Heart left ventricle (tissue), 16 donors: ENCODE data around the gene LBX1. TPM values are rescaled to one million over a fixed set of nuclear protein-coding genes. Genes with fewer than 3 reads are reported as not detected.

Experiments used
- ATAC-seq, 4 donors: fragments of 200-7000 bp; cut with Tn5 transposase; one replicate each; pipeline ENCODE4 v1.9.1; 2020 to 2022; ENCODE audit warnings: moderate library complexity in 4 of 4, mild to moderate bottlenecking in 3 of 4, moderate number of reproducible peaks in 1 of 4
- DNase-seq, 5 donors: peaks; one replicate each; pipeline ENCODE4 v3.0.0-alpha.2; 2020
- H3K27ac ChIP-seq, 12 donors: fragments of 200-600 bp; sonication (generic) in 4 of 12; one replicate each; pipeline versions ENCODE4 v1.5.0 to v1.8.0; 2016 to 2022; ENCODE audit warnings: mild to moderate bottlenecking in 2 of 12
- H3K27me3 ChIP-seq, 9 donors: fragments of 200-600 bp; sonication (generic) in 2 of 9; one replicate each; pipeline versions ENCODE4 v1.5.1 to v1.8.0; 2016 to 2022; ENCODE audit warnings: mild to moderate bottlenecking in 3 of 9
- H3K36me3 ChIP-seq, 9 donors: fragments of 200-600 bp; sonication (generic) in 2 of 9; one replicate each; pipeline versions ENCODE4 v1.5.0 to v1.8.0; 2018 to 2022; ENCODE audit warnings: mild to moderate bottlenecking in 2 of 9
- H3K4me1 ChIP-seq, 12 donors: fragments of 200-600 bp; sonication (generic) in 4 of 12; one replicate each; pipeline versions ENCODE4 v1.5.0 to v1.8.0; 2016 to 2022; ENCODE audit warnings: mild to moderate bottlenecking in 3 of 12
- H3K4me3 ChIP-seq, 12 donors: fragments of 200-600 bp; sonication (generic) in 4 of 12; one replicate each; pipeline versions ENCODE4 v1.5.0 to v1.8.0; 2017 to 2022; ENCODE audit warnings: mild to moderate bottlenecking in 9 of 12, moderate library complexity in 4 of 12
- H3K9me3 ChIP-seq, 12 donors: fragments of 200-600 bp; sonication (generic) in 4 of 12; one replicate each; pipeline versions ENCODE4 v1.5.0 to v1.8.0; 2016 to 2022; ENCODE audit warnings: mild to moderate bottlenecking in 1 of 12
- CTCF ChIP-seq, 12 donors: fragments of 200-600 bp; sonication (generic) in 4 of 12; IDR thresholded peaks; one replicate each; pipeline versions ENCODE4 v1.5.0 to v1.8.0; 2018 to 2022; ENCODE audit warnings: antibody characterized with exemption in 12 of 12, mild to moderate bottlenecking in 5 of 12
- POLR2A ChIP-seq, 2 donors: fragments of 450-650 bp; IDR thresholded peaks; one replicate each; pipeline ENCODE4 v1.6.1; 2017; ENCODE audit warnings: antibody characterized with exemption in 2 of 2, mild to moderate bottlenecking in 2 of 2, moderate library complexity in 2 of 2
- WGBS, 4 donors: extraction: QIAGEN DNeasy Blood & Tissue Kit in 2 of 4; methylation state at CpG; one replicate each; pipeline versions ENCODE4 v1.1.5 to v1.1.7; 2013 to 2018; 5-methylcytosine and 5-hydroxymethylcytosine counted together
- intact Hi-C, 10 donors: fragments of 100-400 bp; cut with DNase I; formaldehyde crosslinking; loops; one replicate each; pipeline versions ENCODE4 v1.11.1 to v1.14.2; 2022
- polyA plus RNA-seq, 2 donors: library from polyadenylated mRNA; stranded (reverse); fragments of 200-250 nt; gene quantifications; one replicate each; pipeline ENCODE4 v1.2.3, GENCODE V29; 2013
- total RNA-seq, 9 donors: library from RNA; depleted of rRNA in 2 of 9; stranded (reverse); fragments of >200 nt in 2 of 9; fragmentation: NEBNext Ultra II Directional in 3 of 9; extraction: Animal tissue kit (Norgen Biotek cat#: 25700) in 3 of 9; gene quantifications; one replicate each; pipeline versions ENCODE4 v1.1.0 to v1.2.4, GENCODE V29; 2016 to 2023
- donor health status: ischemic (EF 13 %, LVEDD 7.1; RV severe dilation, severe dysfunction).
- donor health status: healthy with polysubstance abuse.
- donor health status: DM: no; HTN: yes; CAD: no.
- donor health status: DM: no; HTN: no; CAD: no.
- donor health status: ischemic (EF 25% LVEDD 6.9; RV normal size, moderate dysfunction).
- donor health status: ischemic (EF 25% LVEDD 5.7; RV mildly dilated, moderate dysfunction).
- donor health status: healthy.
- donor health status: DM: yes; HTN: yes; CAD: no.
- donor health status: ischemic (EF 35%, LVEDD 5.7; RV mildly dilated, moderate dysfunction).
- donor health status: nonischemic (EF 11% LVEDD 7.7; RV severe dilation, severe dysfunction).
- donor health status: DM: yes; HTN: yes; CAD: no.
- donor health status: PGD.
- donor health status: ischemic (EF 29% LVEDD 5.4; RV normal size, mild dysfunction).
- donor health status: nonischemic (EF 23%, LVEDD 6.1; RV moderate dilation, normal function).

Gene LBX1
- total and polyA plus RNA-seq, 11 donors: 0.08 TPM; not detected in 10

GRCh38 chr10:101217450-101218281 lies 11.6 kb downstream of the LBX1 start:
- Histone ChIP-seq H3K4me3 (peak overlapping the region in 2 of 12 donors; percentile 3 to 10), H3K9me3 (no peaks in the 10 kb centered on the region), H3K27ac (no peak overlapping the region), H3K36me3 (no peaks in the 10 kb centered on the region), H3K27me3 (peaks cover 70 to 100% (median 99%) of the 10 kb centered on the region in 9 donors), H3K4me1 (peaks cover 0 to 52% (median 31%) of the 10 kb centered on the region in 12 donors)
- TF ChIP-seq POLR2A (IDR thresholded peaks at IDR 0.05): no peak
- peak in 7 of 12 donors; percentile 9 to 47 (median 23) for TF ChIP-seq CTCF (IDR thresholded peaks at IDR 0.05)
- intact Hi-C loops: loop anchor here in 7 of 10 donors (2.0 to 10.0 kb wide), 7 partner anchors 65 to 557 kb away; partner anchors contain the start of gene FGF8 (in 2 of the 7)
- ATAC-seq (peak in 3 of 4 donors; percentile 31 to 47 (median 44)), DNase-seq (peak in 3 of 5 donors; percentile 10 to 66 (median 26))
- 2 to 4% (median 3%) methylated on average over 24 to 68 of the region's 68 CpGs for WGBS, 4 donors

- intact Hi-C loops: loop anchor here in 7 of 10 donors (2.0 to 10.0 kb wide), 7 partner anchors 65 to 558 kb away; partner anchors contain the start of gene FGF8 (in 2 of the 7)
- ATAC-seq (no peak), DNase-seq (peak in 1 of 5 donors; percentile 28)
- no peaks in the 10 kb centered on the region for H3K9me3 ChIP-seq
- peaks cover 0 to 47% (median 29%) of the 10 kb centered on the region in 12 donors for H3K4me1 ChIP-seq
- no peaks in the 10 kb centered on the region for H3K36me3 ChIP-seq
- WGBS, 4 donors: 3 to 8% (median 4%) methylated on average over 12 to 21 of the region's 21 CpGs
- TF ChIP-seq CTCF (IDR thresholded peaks at IDR 0.05): no peak
- TF ChIP-seq POLR2A (IDR thresholded peaks at IDR 0.05): no peak
- H3K27me3 ChIP-seq: peaks cover 69 to 100% (median 99%) of the 10 kb centered on the region in 9 donors
- no peak overlapping the region for H3K27ac ChIP-seq
- H3K4me3 ChIP-seq: peak overlapping the region in 1 of 12 donors; percentile 10
Observed at GRCh38 chr10:101217044-101217425, 12.2 kb downstream of the LBX1 start.

GRCh38 chr10:101216207-101217043 lies 12.8 kb downstream of the LBX1 start:
- Histone ChIP-seq H3K9me3 (no peaks in the 10 kb centered on the region), H3K4me3 (no peak overlapping the region), H3K27me3 (peaks cover 67 to 100% (median 99%) of the 10 kb centered on the region in 9 donors), H3K27ac (no peak overlapping the region), H3K36me3 (no peaks in the 10 kb centered on the region), H3K4me1 (peaks cover 0 to 47% (median 29%) of the 10 kb centered on the region in 12 donors)
- 3 to 5% (median 4%) methylated on average over 48 to 52 of the region's 52 CpGs for WGBS, 4 donors
- DNase-seq (peak in 1 of 5 donors; percentile 49), ATAC-seq (no peak)
- TF ChIP-seq POLR2A (IDR thresholded peaks at IDR 0.05) (no peak), CTCF (IDR thresholded peaks at IDR 0.05) (no peak)
- intact Hi-C loops: loop anchor here in 7 of 10 donors (2.0 to 10.0 kb wide), 7 partner anchors 66 to 558 kb away; partner anchors contain the start of gene FGF8 (in 2 of the 7)
